GM10266 (cell line): ENCODE data around the gene MDP1.

Source experiments
- DNase-seq: peaks from one replicate; pipeline ENCODE4 v3.0.0; 2012; ENCODE audit errors: extremely low spot score
- TF ChIP-seq, protein P1 (sequence below): IDR thresholded peaks from 2 replicates; pipeline ENCODE4 v1.5.1; 2012; ENCODE audit warnings: mild to moderate bottlenecking, low read depth; ENCODE audit not compliant: control insufficient read depth, insufficient read depth; ENCODE audit errors: missing control alignments

MDP1 gene

GRCh38 chr14:24255931-24256711 lies 40.3 kb upstream of the MDP1 start:
- TF ChIP-seq, protein P1, sequence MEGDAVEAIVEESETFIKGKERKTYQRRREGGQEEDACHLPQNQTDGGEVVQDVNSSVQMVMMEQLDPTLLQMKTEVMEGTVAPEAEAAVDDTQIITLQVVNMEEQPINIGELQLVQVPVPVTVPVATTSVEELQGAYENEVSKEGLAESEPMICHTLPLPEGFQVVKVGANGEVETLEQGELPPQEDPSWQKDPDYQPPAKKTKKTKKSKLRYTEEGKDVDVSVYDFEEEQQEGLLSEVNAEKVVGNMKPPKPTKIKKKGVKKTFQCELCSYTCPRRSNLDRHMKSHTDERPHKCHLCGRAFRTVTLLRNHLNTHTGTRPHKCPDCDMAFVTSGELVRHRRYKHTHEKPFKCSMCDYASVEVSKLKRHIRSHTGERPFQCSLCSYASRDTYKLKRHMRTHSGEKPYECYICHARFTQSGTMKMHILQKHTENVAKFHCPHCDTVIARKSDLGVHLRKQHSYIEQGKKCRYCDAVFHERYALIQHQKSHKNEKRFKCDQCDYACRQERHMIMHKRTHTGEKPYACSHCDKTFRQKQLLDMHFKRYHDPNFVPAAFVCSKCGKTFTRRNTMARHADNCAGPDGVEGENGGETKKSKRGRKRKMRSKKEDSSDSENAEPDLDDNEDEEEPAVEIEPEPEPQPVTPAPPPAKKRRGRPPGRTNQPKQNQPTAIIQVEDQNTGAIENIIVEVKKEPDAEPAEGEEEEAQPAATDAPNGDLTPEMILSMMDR = no peak
- no peak for DNase-seq

- TF ChIP-seq, protein P1 = no peak
- DNase-seq = no peak
These were observed 39.6 kb upstream of the MDP1 start for GRCh38 chr14:24255438-24255837.

DNA sequence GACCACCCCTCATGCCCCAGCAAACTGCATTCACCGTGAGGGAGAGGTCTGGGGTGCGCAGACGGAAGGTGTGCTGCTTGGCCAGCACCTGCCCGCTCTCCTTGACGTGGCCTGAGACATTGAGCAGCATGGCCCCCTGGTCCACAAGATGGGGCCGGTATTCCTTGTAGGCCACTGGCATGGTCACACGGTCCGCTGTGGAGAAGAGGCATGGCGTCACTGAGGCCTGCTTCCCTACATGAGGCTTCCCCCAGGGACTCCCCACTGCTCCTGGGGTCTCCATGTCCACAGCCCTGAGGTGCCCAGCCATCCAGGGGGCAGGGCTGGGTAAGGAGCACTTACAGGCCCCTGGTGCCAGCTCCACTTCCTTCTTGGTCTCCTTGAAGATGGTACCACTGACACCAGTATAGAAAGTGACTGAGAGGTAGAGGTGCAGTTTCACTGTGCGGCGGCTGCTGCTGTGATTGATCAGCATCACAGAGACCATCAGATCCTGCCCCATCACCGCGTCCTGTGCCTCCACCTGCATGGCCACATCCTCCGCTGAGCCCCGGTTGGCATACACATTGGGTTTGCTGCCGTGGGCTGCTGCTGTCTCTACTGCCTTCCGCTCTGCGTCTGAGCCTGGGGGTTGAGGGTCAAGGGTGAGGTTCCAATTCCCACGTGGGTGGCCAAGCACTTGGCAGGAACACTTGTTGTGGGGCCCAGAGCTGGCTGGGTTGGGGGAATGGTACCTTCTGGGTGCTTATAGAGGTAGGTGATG lies 38.9 kb upstream of the MDP1 start:
- TF ChIP-seq, protein P1 = no peak

GRCh38 chr14:24253936-24254335 lies 38.1 kb upstream of the MDP1 start:
- no peak for DNase-seq
- TF ChIP-seq, protein P1 = no peak

More for the DNA sequence above, 38.9 kb upstream of the MDP1 start:
- no peak for DNase-seq

DNA sequence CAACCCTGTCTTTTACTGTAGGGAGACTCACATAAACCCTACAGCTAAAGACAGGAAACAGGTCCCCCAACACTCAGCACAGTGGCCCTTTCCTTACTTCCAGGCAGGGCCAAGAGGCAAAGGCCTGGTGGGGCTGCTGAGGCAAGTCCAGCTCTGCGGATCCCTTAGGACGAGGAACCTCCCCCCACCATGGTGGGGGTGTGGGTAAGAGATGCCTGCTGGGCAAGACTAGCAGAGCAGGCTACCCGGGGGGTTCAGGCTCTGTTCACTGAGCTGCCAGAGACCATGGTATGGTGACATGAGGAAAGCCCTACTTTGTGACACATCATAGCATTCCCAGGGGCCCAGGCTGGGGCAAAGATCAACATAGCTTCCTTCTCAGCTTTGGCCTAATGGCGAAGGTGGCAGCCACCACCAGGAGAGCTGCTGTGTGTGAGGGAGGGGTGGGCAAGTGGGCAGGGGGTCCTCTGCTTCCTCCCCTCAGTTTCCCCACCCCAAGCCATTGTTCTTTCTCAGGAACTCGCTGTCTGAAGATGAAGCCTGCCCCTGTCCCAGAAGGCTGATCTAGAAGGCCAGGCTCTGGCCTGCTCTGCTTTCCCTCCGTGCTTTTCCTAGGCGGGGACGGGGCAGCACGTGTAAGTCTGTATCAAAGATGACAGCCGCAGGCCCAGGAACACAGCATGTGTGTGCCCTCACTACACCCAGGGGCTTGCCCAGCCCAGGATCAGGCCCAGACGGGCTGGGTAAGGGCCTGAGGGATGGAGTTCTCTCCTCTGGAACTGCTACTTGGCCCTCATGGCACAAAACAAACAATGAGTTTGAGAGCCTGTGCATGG lies 36.6 kb upstream of the MDP1 start:
- TF ChIP-seq, protein P1 = no peak
- no peak for DNase-seq

DNA sequence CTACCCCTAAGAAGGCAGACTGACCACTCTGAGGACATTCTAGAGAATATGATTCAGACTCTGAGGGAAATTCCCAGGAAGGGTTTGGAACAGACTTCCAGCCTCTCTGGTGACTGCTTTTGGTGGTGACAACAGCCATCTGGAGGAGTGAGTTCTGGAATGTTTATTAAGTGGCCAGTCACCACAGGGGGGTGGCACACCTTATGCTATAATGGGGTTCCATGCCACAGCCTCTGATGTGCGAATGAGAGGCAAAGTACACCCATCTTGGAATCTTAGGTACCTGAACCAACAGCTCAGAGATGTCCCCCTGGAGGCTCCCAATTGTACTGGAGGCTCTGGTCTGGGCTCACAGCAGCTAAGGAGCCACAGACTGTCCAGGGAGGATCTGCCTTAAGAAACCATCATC lies 36.0 kb upstream of the MDP1 start:
- DNase-seq = no peak
- TF ChIP-seq, protein P1 = no peak
